ENCODE data around the gene INF2.

The INF2 gene

DNA sequence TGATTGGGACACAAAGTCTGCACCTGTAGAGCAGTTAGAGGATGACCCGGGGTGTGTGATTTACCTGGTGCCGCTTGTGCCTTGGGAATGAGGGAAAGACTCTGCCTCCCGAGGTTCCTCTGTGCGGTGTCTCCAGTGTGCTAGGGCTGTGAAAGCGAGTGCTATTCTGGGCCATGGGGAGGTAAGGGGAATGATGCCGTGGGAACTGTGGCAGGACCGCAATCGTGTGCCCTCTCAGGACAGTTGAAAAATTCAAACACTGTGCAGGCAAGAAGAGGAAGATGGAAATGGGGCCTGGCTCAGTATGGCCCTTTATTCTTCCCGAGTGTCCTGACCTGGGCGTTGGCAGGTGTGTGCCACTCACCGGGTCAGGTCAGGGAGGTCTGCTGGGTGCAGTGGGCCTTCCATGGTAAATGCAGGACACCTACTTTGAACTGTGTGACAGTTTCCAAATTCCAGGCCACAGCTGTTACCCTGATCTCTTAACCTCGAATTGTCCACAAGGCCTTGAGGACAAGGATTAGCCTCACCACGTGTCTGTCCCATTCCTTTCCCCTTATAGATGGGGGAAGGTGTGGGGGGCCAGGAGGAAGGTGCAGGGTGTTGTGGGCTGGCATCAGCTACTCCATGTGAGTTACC lies 64.9 kb downstream of the INF2 start:
- DNase-seq: no peak

DNA sequence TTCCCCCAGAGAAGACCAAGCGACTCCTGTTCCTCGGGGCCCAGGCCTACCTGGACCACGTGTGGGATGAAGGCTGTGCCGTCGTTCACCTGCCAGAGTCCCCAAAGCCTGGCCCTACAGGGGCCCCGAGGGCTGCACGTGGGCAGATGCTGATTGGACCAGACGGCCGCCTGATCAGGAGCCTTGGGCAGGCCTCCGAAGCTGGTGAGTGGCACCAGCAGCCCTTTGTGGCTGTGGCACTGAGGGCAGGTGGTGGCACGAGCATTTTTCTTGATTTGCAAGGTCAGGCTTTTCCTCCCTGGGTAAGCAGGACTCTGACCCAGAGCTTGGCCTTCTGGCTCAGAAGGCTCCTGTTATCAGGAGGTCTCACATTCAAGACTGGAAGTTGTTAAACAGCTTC lies 66.2 kb downstream of the INF2 start:
- DNase-seq: no peak

DNA sequence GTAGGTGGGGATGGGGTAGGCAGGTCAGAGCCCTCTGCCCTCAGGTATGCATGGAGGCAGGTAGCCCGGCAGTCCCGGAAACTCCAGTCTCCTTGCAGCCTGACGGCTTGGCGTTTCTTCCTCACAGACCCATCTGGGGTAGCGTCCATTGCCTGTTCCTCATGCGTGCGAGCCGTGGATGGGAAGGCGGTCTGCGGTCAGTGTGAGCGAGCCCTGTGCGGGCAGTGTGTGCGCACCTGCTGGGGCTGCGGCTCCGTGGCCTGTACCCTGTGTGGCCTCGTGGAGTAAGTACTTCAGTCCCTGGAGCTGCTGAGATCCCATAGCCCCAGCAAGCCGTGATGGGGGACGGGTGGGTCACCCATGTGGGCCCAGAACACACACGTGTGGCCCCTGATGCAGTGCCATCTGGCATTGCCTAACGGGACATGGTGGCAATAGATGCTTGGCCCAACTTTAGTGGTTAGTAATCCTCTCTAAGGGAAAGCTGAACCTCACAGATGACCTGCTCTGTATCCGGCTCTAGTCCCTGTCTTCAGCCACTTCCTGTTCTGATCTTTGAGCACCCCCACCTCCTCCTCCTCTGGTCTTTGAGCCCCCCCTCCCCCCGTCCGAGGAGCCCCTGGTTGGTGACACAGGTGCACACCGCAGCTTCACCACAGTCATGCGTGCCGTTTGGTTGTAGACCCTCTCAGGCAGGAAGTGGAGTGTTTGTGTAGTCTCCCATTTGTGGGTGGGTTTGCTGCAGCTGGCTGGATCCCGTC lies 67.2 kb downstream of the INF2 start:
- no peak for DNase-seq

DNA sequence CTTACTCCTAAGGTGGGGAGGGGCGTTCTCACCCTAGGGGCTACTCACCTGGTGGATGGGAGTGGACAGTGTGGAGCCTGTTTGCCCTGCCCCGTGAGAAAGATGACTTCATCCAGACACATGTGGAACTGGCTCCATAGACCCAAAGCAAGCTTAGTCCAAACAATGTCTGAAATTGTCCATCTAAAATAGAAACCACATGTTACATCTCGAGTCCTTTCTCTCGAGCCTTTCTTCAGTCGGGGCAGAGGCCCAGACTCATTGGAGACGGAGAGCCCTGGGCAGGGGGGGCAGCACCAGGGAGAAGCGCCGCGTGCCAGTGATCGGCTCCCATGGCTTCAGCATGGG lies 67.8 kb downstream of the INF2 start:
- DNase-seq: no peak

DNA sequence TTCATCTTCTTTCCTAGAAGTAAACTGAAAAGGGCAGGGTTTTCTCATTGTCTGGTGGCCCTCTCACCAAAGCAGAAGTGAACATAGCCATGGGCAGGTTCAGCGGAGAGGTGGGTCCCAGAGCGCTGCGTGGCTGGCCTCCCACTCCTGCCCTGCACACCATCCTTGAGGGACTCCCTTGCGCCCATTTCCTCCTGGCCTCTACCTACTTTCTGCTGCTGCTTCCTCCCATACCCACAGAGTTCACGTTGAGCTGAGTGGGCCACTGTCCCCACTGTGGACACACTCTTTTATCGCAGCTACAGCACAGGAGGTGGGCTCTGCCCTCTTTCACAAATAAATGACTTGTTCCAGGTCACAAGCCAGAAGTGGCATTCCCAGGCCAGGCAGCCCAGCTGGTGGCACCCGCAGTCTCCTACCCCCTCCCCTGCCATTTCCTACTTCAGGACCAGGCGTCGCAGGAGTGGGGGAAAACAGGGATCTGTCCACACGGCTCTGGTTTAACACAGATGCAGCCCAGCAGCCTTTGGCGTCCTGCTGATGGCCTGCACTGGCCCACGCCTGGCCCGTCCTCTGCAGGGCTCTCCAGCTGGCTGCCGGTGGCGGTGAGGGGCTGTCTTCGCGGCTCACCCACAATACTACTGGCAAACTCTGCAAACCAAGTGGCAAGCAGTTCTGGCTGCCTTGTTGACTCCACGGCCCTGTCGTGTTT lies 68.4 kb downstream of the INF2 start:
- DNase-seq: no peak

DNA sequence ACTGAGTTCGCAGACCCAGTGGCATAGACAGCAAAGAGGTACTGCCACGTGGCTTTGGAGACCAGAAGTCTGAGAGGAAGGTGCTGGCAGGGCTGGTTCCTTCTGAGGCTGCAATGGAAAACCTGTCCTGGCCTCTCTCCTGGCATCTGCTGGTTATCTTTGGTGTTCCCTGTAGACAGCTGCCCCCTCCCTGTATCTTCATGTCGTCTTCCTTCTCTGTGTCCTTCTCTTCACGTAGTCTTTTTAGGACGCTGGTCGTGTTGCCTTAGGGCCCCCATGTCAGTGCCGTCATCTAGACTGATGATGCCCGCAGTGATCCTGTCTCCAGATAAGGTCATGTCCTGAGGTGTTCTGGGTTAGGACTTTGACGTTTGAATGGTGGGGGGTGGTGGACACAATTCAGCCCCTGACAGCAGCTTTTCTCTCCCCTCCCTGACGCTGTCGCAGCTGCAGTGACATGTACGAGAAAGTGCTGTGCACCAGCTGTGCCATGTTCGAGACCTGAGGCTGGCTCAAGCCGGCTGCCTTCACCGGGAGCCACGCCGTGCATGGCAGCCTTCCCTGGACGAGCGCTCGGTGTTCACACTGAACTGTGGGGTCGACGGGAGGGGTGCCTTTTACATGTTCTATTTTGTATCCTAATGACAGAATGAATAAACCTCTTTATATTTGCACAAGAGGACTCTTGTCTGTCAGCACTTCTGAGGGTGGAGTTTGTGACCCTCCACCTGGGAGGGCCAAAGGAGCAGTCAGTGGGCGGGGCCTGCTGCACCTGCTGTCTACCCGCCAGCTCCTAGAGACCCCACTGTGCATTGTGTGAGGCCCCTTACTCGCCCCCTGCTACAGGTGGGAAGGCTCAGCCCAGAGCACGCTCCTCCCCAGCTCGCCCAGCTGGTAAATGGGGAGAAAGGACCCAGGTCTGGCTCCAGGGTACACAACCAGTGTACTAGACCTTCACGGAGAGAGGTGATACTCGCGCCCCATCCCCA lies 69.9 kb downstream of the INF2 start:
- no peak for DNase-seq

DNA sequence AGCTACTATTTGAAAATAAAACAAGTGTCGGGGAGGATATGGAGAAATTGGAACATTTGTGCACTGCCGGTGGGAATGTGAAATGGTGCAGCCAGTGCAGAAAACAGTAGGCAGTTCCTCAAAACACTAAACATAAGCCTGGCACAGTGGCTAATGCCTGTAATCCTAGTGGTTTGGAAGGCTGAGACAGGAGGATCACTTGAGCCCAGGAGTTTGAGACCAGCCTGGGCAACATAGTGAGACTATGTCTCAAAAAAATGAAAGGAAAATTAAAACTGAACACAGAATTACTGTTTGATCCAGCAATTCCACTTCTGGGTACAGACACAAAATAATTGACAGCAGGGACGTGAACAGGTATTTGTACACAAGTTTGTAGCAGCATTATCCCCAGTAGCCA lies 76.1 kb downstream of the INF2 start:
- no peak for DNase-seq

DNA sequence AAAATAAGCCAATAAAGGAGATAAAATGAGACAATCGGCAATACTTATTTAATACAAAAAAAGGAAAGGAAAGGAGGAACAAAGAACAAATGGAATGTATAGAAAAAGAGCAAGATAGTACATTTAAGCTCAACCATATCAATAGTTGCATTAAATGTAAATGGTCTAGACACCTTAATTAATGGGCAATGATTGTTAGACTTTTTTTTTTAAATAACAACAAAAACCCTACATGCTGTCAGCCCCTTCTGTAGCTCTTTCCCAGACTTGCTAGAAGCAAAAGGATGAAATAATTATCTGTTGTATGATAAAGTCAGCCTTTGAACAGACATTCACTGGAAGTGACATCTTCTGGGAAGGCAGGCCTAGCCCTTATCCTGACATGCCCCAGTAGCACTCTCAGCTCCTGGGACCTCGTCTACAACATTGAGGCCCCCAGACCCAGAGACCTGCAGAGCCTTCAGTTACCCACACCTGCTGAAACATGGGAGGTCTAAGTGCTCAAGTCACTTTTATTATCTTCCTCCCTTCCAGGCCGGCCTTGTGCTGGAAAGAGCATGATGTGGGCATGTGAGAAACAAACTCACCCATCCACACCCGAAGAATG lies 76.9 kb downstream of the INF2 start:
- no peak for DNase-seq

DNA sequence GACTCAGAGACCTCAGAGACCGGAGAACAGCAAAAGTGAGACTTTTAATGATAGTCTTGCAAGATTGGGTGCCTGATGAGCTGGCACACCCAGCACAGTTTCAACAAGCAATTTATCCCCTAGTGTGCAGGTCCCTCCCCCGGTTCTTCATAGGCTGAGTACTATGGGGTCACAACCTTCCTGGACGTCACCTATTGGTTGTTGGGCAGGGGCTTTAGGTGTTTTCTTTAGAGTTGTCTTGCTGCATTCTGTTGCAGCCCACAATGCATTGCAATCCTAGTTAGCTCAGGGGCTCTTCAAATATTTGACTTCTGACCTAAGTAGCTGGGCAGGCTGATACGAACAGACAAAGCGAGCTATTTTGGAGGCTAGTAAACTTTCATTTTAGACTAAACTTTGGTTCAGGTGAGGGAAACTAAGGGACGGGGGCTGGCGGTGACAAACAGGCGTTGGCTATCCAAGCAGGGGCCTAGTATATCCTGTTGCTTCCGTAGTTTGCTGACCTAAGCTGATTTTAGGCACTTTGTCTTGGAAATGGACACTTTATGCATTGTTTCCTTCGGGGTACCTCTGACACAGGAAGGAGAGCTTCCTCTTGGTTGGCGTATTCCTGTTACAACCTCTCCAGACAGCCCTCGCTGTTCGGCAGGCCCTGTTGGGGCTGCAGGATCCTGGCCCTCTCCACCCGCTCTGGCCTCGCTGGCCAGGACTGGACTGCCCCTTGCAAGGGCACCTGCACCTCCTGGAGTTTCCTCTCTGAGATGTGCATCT lies 77.6 kb downstream of the INF2 start:
- DNase-seq: no peak

DNA sequence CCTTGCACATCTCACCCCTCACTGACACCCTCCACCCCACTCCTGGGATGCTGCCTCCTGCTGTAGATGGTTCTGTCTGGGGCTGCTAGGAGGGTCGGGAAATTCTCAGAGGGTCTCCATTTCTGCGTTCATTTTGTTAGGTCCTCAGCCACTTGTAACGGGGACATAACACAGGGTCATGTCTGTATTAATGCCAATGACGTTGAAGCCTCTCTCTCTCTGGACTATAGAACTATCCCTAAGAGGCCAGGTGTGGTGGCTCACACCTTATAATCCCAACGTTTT lies 78.2 kb downstream of the INF2 start:
- DNase-seq: no peak

DNA sequence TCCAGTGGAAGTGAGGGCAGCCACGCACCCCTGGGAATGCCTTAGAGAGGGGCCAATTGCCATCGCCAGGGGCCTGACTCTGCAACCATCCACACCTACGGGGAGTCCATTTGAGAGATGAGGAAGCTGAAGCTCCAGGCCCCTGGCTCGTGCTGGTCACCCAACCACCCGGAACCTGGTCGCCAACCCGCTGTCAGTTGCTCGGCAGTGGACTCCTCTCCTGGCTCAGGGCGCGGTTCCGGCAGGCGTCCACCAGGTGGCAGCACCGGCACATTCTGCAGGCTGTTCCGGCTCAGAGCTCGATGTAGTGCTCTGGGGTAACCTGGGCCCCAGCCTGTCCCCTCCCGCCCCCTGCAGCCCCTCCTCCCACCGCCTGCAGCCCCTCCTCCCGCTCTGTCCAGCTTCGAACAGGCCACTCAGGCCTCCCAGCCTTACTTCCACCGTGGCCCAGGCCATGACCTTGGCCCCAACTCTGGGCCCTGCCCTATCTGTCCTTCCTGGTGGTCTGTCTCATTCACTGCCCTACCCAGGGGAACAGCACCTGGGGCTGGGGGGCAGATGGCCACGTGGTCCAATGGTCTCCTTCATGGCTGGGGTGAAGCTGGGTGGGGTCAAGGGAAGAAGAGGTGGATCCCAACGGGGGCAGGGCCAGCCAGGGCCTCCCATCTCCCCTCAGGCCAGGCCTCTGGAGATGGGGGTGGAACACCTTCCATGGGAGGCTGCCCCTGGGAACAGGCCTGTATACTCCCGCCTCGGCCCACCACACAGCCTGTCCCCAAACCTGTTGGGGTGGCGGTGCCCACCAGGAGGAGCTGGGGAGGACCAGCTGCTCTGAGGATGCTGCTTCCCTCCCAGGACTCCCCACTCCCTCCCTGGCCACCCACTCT lies 79.3 kb downstream of the INF2 start:
- peak; percentile 48 for DNase-seq

DNA sequence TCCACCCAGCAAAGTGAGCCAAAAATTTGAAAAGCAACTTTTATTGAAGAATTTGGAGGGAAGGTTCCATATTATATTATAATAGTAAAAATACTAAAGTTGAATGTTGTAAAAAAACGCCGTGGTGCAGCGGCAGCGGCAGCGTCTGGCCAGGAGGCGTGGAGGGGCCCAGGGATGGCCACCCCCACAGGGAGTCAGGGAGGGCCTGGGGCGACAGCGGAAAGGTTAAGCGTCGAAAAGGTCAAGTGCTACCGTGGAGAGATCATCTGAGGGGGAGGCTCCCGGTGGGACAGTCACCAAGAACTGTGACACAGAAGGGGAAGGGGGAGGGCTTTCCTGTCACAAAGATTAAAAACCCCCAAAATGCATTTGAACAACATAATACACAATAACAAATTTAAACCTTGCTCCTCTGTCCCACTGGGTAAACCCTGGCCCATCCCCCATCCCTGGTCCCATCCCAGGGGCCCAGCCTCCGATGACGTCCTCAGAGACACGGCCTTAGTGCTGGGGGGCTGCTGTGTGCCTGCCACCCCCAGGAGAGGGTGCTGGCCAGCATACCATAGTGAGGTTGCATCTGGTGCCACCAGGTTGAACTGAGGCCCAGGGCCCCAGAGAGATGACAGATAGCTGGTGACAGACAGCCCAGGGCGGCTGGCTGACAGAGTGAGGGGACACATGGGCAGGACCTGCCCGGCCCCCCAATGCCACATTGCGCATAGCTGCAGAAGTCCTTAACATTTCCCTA lies 80.1 kb downstream of the INF2 start:
- no peak for DNase-seq

DNA sequence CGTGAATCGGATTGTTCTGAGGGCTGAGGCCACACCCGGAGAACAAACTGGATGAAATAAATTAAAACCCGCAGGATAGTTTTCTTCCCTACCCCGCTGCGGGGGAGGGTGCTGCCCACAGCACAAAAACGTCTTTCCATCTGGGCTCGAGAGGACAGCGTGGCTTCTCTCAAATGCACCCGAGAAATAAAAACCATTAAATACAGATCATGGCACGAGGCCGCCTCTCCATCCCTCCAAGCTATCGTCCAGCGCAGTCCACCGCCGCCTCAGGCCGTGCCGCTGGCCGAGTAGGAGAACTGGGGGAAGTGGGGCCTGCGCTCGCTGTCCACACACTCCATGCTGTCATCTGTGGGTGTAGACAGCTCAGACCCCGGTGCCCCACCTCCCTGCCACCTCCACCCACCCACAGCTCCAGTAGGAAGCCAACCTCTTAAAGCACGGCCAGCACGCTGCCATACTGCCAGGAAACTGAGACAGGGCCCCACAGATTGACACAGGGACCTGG lies 80.7 kb downstream of the INF2 start:
- no peak for DNase-seq

DNA sequence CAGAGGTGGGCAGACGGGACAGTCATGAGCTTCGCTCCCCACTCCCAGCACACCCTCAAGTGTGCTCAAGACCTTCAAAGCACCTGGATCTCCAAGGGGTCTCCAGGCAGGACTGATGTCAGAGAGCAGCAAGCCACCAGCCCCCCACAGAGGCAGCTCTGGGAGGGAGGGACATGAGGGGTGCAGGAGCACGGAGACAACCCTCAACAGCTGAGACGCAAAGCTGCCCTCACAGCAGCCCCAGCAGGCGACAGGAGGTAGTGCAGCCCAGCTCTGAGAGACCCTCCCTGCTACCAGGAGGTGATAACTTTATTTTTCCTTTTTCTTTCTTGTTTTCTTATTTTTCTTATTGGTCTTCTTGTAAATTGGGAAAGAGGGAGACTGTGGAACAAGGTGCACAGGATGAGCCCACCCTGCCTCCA lies 81.4 kb downstream of the INF2 start:
- no peak for DNase-seq

DNA sequence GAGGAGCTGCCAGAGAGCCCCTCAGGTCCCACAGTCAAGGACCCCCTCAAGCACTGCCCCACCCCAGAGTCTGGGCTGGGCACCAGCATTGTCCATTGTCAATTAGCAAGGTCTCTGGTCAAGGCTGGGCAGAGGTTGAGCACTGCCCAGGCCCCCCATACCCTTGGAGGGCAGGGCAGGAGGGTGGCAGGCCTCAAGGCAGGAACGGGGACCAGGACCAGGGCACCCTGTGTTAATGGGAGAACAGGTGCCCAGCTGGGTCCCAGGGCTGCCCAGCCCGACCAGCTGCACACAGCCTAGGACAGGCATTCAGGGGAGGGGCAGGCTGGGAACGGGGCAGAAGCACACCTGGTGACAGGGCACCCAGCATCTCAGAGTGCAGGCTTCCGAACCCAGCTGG lies 82.0 kb downstream of the INF2 start:
- no peak for DNase-seq

Data from NCI-H446 treated with DMSO at 0.1 percent for 48 hours (cell line).